Ovary (tissue), 3 donors: Measurements from ENCODE around the gene COL8A1.

Experiments
- CTCF ChIP-seq, 3 donors: fragments of 450-650 bp in 2 of 3; fragments of 200-600 bp in 1 of 3; IDR thresholded peaks; one replicate each; pipeline versions ENCODE4 v1.5.1 to v1.8.0; 2016 to 2022; ENCODE audit warnings: antibody characterized with exemption in 3 of 3, mild to moderate bottlenecking in 1 of 3
- EP300 ChIP-seq: sonication (generic); formaldehyde crosslinking; IDR thresholded peaks from one replicate; pipeline ENCODE4 v1.6.1; 2017; ENCODE audit warnings: antibody characterized with exemption
- POLR2A ChIP-seq: fragments of 450-650 bp; IDR thresholded peaks from one replicate; pipeline ENCODE4 v1.6.1; 2017; ENCODE audit warnings: antibody characterized with exemption, mild to moderate bottlenecking, moderate library complexity
- donor health status: DM: no; HTN: no; CAD: no.

DNA sequence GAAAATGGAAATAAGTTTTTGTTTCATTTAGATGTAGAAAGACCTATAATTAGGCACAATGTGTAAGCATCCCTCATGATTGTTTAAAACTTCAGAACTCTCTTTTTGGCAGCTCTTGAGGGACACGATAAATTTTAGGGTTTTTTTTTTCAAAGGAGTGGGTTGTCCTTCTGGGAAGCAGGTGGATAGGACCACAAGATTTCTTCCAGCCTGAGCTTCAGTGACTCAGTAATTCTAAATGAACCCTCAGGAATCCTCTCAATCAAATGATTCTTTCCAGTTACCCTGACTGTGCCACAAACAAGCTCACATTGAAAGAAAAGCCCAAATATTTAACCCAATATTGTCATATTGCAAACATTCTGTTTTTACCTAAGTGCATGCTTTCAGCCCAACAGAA, 45.1 kb downstream of the COL8A1 start:
- TF ChIP-seq POLR2A (no peak), CTCF (IDR thresholded peaks at IDR 0.05) (no peak), EP300 (no peak)
